ENCODE data around the gene MGMT. TPM values are rescaled to one million over a fixed set of nuclear protein-coding genes. Genes with fewer than 3 reads are reported as not detected.

Gene MGMT
- polyA plus RNA-seq, 3 donors: 9.5 to 23.5 (median 17.5) TPM

DNA sequence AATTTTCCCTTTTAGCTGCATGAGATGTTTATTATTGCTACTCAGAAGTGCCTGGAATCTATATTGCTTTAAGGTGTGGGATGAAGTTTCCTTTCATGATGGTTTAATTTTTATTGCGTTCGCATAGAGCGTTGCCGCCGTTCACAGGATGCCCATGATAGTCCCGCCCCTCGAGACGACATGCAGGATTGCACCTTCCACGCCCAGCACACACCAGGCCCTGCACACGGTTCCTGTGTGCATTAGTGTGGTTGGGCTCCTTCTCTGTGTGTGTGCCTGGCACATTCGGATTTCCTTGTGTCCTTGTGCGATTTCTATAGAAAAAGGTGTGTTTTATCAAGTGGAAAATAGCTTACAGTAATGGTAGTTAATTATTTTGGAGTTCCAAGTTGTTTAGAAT lies 42.1 kb downstream of the MGMT start:
- intact Hi-C loops (cut with micrococcal nuclease): no loop called here
- no peak for DNase-seq
- no peaks in the 10 kb centered on the region for H3K27me3 ChIP-seq (ENCODE audit: control insufficient read depth in 2 of 2, insufficient read depth in 2 of 2, low read length in 2 of 2)
- Mint-ChIP-seq H3K27ac (no peak overlapping the region), H3K4me3 (no peak overlapping the region), H3K9me3 (peaks cover 27 to 68% (median 54%) of the 10 kb centered on the region in 7 donors), H3K36me3 (peaks cover 0 to 3% of the 10 kb centered on the region in 2 donors), H3K27me3 (ENCODE audit: low read depth in 3 of 3) (peaks cover 0 to 2% (median 0%) of the 10 kb centered on the region in 3 donors), H3K4me1 (no peaks in the 10 kb centered on the region)
- no peak overlapping the region for H3K9ac ChIP-seq (ENCODE audit: insufficient read depth, low read length, poor library complexity, severe bottlenecking)
- H3K79me2 ChIP-seq (ENCODE audit: insufficient read depth, low read length): no peaks in the 10 kb centered on the region
- WGBS (ENCODE audit: insufficient coverage): 97% methylated on average over 5 of the region's 12 CpGs
- H4K20me1 ChIP-seq (ENCODE audit: insufficient read depth, low read length): no peaks in the 10 kb centered on the region
- no peak for TF ChIP-seq CTCF (IDR thresholded peaks at IDR 0.05)
- H3K27ac ChIP-seq (ENCODE audit: low read depth in 1 of 2, low read length in 2 of 2): no peak overlapping the region
- H3K9me3 ChIP-seq (replicated peaks in 1 of 2; ENCODE audit: control insufficient read depth in 1 of 2, insufficient read depth in 1 of 2, low read length in 2 of 2): peaks cover 53 to 79% of the 10 kb centered on the region in 2 donors
- H3K4me1 ChIP-seq (ENCODE audit: control insufficient read depth in 1 of 2, insufficient read depth in 2 of 2, low read length in 2 of 2): no peaks in the 10 kb centered on the region
- no peak overlapping the region for H3K4me2 ChIP-seq (replicated peaks; ENCODE audit: extremely low read depth, low read length, poor library complexity, severe bottlenecking)
- H3K36me3 ChIP-seq (replicated peaks in 1 of 2; ENCODE audit: control insufficient read depth in 1 of 2, insufficient read depth in 2 of 2, low read length in 2 of 2): no peaks in the 10 kb centered on the region
- no peak overlapping the region for H3K4me3 ChIP-seq (replicated peaks in 1 of 3; ENCODE audit: low read depth in 2 of 3, low read length in 3 of 3)
- no peak overlapping the region for H2AFZ ChIP-seq (ENCODE audit: insufficient read depth, low read depth, low read length, poor library complexity, severe bottlenecking)

DNA sequence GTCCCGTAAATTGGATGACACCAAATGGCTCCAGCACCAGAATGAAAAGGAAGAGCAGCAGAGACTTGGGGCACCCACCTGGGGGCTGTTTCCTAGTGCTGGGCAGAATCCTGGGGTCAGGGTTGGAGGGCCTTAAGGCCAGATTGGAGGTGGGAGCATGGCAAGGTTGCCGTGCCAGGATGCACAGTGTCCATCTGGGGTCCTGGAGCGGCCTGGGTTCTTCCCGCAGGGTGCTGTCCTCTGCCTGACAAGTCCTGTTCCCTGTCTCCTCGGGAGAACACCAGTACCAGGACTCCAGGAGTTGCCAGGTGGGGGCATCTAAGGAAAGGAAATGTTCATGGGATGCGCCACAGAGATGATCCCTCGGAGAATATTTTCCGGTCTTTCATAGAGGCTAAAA lies 42.8 kb downstream of the MGMT start:
- peaks cover 26 to 73% (median 50%) of the 10 kb centered on the region in 7 donors for H3K9me3 Mint-ChIP-seq
- peaks cover 53 to 81% of the 10 kb centered on the region in 2 donors for H3K9me3 ChIP-seq (replicated peaks in 1 of 2; ENCODE audit: control insufficient read depth in 1 of 2, insufficient read depth in 1 of 2, low read length in 2 of 2)
- H3K4me1 Mint-ChIP-seq: no peaks in the 10 kb centered on the region
- H3K36me3 Mint-ChIP-seq: peaks cover 0 to 3% of the 10 kb centered on the region in 2 donors
- no peak overlapping the region for H2AFZ ChIP-seq (ENCODE audit: insufficient read depth, low read depth, low read length, poor library complexity, severe bottlenecking)
- H3K4me3 ChIP-seq (replicated peaks in 1 of 3; ENCODE audit: low read depth in 2 of 3, low read length in 3 of 3): no peak overlapping the region
- no peak overlapping the region for H3K27ac Mint-ChIP-seq
- H4K20me1 ChIP-seq (ENCODE audit: insufficient read depth, low read length): no peaks in the 10 kb centered on the region
- H3K4me2 ChIP-seq (replicated peaks; ENCODE audit: extremely low read depth, low read length, poor library complexity, severe bottlenecking): no peak overlapping the region
- H3K27ac ChIP-seq (ENCODE audit: low read depth in 1 of 2, low read length in 2 of 2): no peak overlapping the region
- peaks cover 0 to 2% (median 0%) of the 10 kb centered on the region in 3 donors for H3K27me3 Mint-ChIP-seq (ENCODE audit: low read depth in 3 of 3)
- intact Hi-C loops (cut with micrococcal nuclease): no loop called here
- H3K79me2 ChIP-seq (ENCODE audit: insufficient read depth, low read length): no peaks in the 10 kb centered on the region
- H3K4me3 Mint-ChIP-seq: no peak overlapping the region
- H3K36me3 ChIP-seq (replicated peaks in 1 of 2; ENCODE audit: control insufficient read depth in 1 of 2, insufficient read depth in 2 of 2, low read length in 2 of 2): no peaks in the 10 kb centered on the region
- no peaks in the 10 kb centered on the region for H3K27me3 ChIP-seq (ENCODE audit: control insufficient read depth in 2 of 2, insufficient read depth in 2 of 2, low read length in 2 of 2)
- no peak for DNase-seq
- H3K4me1 ChIP-seq (ENCODE audit: control insufficient read depth in 1 of 2, insufficient read depth in 2 of 2, low read length in 2 of 2): no peaks in the 10 kb centered on the region
- no peak overlapping the region for H3K9ac ChIP-seq (ENCODE audit: insufficient read depth, low read length, poor library complexity, severe bottlenecking)
- no peak for TF ChIP-seq CTCF (IDR thresholded peaks at IDR 0.05)
- WGBS (ENCODE audit: insufficient coverage): 79% methylated on average over 8 of the region's 8 CpGs

Measured in CD14-positive monocyte (primary cell).